Measurements from ENCODE around the gene GUK1. TPM values are rescaled to one million over a fixed set of nuclear protein-coding genes. Genes with fewer than 3 reads are reported as not detected.

Gene GUK1
- total RNA-seq, 1 experiment from 2014 or later = 111 TPM

- Mint-ChIP-seq H3K4me1 (peaks cover 8% of the 10 kb centered on the region; the same call in 1 of the 2 replicates), H3K9me3 (no peaks in the 10 kb centered on the region), H3K36me3 (no peaks in the 10 kb centered on the region), H3K4me3 (no peak overlapping the region), H3K27me3 (ENCODE audit: low read depth) (no peaks in the 10 kb centered on the region), H3K27ac (no peak overlapping the region)
- DNase-seq (ENCODE audit: low spot score) = no peak
- ChIA-PET CTCF (no interaction called here), POLR2A (no interaction called here)
- ATAC-seq = no peak
- no peak for TF ChIP-seq USF1 (CRISPR knock-in tag; IDR thresholded peaks at IDR 0.05)
- no peak for TF ChIP-seq FOXK1 (CRISPR knock-in tag; IDR thresholded peaks at IDR 0.05)
- TF ChIP-seq, protein P1, sequence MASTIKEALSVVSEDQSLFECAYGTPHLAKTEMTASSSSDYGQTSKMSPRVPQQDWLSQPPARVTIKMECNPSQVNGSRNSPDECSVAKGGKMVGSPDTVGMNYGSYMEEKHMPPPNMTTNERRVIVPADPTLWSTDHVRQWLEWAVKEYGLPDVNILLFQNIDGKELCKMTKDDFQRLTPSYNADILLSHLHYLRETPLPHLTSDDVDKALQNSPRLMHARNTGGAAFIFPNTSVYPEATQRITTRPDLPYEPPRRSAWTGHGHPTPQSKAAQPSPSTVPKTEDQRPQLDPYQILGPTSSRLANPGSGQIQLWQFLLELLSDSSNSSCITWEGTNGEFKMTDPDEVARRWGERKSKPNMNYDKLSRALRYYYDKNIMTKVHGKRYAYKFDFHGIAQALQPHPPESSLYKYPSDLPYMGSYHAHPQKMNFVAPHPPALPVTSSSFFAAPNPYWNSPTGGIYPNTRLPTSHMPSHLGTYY (CRISPR knock-in tag; IDR thresholded peaks at IDR 0.05) = no peak
- no peak for TF ChIP-seq IRF1 (CRISPR knock-in tag; IDR thresholded peaks at IDR 0.05)
- no peak for TF ChIP-seq ELF4 (CRISPR knock-in tag; IDR thresholded peaks at IDR 0.05; ENCODE audit: low read depth)
Measured at GRCh38 chr1:228169345-228169744, 29.3 kb downstream of the GUK1 start.

- CTCF ChIA-PET = no interaction called here
- TF ChIP-seq ZNF138 (CRISPR knock-in tag; conservative IDR thresholded peaks at IDR 0.05) (no peak), MXD4 (CRISPR knock-in tag; IDR thresholded peaks at IDR 0.05; ENCODE audit: borderline replicate concordance) (no peak), NFE2L1 (CRISPR knock-in tag; IDR thresholded peaks at IDR 0.05) (no peak)
- Mint-ChIP-seq H3K9me3 (no peaks in the 10 kb centered on the region), H3K27ac (no peak overlapping the region), H3K4me1 (0 out of 2 replicates have a peak, but pooled peaks cover 5% of the 10 kb centered on the region), H3K36me3 (no peaks in the 10 kb centered on the region), H3K27me3 (ENCODE audit: low read depth) (no peaks in the 10 kb centered on the region), H3K4me3 (no peak overlapping the region)
- POLR2A ChIA-PET = no interaction called here
- ATAC-seq (no peak), DNase-seq (ENCODE audit: low spot score) (no peak)
Measured at GRCh38 chr1:228170666-228171065, 30.6 kb downstream of the GUK1 start.

DNA sequence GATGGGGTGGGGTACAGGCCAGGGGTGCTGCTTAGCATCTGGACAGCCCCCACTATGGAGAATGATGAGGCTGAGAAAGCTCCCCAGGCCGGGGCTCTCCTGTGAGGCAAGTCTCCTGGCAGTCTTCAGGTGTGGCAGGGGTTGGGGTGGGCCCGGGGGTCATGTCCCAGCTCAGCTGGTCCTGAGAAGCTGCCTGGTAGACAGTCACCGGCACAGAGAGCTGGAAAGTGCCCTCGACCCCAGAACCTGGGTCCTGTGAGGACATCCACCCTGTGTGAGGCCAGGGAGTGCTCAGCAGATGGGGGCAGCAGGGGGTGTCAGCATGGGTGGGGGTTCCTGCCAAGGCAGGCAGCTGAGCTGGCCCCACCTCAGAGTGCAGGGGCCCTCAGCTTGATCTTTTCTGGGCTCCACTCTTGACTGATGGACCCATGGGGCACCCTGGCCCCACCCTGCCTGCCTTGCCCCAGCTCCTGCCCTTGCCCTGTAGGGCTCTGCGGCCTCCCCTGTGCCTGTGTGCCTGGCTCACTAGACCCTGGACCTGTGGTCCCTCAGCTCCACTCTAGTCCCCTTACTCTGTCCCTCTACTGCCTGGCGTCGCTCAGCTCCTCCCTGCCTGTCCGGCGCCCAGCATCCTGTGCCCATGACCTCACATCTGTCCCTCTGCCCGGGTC, 31.3 kb downstream of the GUK1 start:
- Mint-ChIP-seq H3K27me3 (ENCODE audit: low read depth) (no peaks in the 10 kb centered on the region), H3K4me3 (no peak overlapping the region), H3K9me3 (no peaks in the 10 kb centered on the region), H3K4me1 (0 out of 2 replicates have a peak, but pooled peaks cover 5% of the 10 kb centered on the region), H3K27ac (no peak overlapping the region), H3K36me3 (no peaks in the 10 kb centered on the region)
- ATAC-seq (no peak), DNase-seq (ENCODE audit: low spot score) (no peak)
- ChIA-PET POLR2A (no interaction called here), CTCF (interaction anchor here (0.9 kb wide), 1 partner anchor 42 kb away, joined by 3 read pairs; no protein-coding TSS in a partner anchor)
- TF ChIP-seq TP53 (CRISPR knock-in tag; IDR thresholded peaks at IDR 0.05) (no peak), CTCF (IDR thresholded peaks at IDR 0.05) (no peak), SP1 (CRISPR knock-in tag; conservative IDR thresholded peaks at IDR 0.05) (no peak), ZNF671 (CRISPR knock-in tag; IDR thresholded peaks at IDR 0.05) (no peak), ZNF232 (CRISPR knock-in tag; IDR thresholded peaks at IDR 0.05) (no peak)
- TF ChIP-seq, protein P2, sequence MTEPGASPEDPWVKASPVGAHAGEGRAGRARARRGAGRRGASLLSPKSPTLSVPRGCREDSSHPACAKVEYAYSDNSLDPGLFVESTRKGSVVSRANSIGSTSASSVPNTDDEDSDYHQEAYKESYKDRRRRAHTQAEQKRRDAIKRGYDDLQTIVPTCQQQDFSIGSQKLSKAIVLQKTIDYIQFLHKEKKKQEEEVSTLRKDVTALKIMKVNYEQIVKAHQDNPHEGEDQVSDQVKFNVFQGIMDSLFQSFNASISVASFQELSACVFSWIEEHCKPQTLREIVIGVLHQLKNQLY (CRISPR knock-in tag; IDR thresholded peaks at IDR 0.05) = no peak
- TF ChIP-seq, protein P1 (CRISPR knock-in tag; IDR thresholded peaks at IDR 0.05) = no peak
